ENCODE results near the gene PARP4.
A peak's percentile ranks its signal among the peaks of the same experiment; 100 is the strongest.
"Not testable (repeated sequence)": the region's sequence is repeated elsewhere in the genome, so short reads cannot be mapped to it uniquely, and the experiment has no call there.

The PARP4 gene

DNA sequence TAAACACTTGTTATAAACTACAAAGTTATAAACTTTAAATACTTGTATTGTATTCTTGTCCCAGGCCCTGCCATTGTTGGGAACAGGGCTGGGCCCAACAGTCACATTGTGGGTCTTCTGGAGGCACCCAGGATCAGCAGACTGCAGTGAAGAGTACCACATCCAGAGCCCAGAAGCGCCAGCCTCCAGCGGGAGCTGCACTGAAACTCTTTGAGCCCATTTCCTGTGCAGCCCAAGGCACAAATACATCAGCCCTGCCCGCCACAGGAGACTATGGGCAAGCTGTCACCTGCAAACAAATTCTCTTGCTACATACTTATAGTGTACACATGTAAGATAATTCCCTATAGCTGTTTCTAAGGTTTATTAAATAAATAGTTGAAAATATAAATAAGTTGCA lies 86.5 kb downstream of the PARP4 start:
- not testable (repeated sequence) for DNase-seq

DNA sequence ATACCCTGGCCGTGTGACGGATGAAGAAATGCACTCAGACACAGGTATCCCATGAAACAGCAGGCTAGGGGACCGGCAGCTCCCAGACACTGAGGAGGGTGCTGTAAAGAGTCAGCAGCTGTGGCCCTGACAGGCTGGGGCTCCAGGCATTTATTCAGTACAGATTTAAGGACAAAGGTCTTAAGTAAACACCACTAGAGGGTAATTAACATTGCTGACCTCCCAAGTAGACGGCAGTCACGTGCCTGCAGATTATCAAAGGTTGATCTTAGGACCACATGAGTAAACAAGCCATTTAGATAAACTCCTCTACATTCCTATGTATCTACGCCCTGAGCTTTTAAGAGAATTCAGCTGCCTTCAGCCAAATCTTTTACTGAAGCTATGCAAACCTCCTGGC lies 92.9 kb downstream of the PARP4 start:
- not testable (repeated sequence) for DNase-seq

DNA sequence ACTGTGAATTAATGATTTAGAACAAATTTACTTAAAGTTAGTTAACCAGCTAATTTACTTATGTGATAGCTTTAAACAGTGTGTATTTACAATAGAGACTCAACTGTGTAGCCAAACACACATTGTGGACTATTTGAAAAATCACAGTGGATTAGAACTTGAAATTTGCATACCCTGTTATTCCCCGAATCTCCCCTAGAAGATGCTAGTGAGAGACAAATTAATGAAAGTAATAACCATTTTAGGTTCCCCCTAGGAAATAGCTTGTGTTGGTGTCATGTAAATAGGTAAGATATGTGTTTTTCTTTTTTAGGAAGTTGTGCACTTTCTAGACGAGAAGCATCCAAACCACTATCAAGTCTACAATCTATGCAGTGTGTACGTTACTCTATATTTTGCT lies 104.7 kb downstream of the PARP4 start:
- no peak for DNase-seq

DNA sequence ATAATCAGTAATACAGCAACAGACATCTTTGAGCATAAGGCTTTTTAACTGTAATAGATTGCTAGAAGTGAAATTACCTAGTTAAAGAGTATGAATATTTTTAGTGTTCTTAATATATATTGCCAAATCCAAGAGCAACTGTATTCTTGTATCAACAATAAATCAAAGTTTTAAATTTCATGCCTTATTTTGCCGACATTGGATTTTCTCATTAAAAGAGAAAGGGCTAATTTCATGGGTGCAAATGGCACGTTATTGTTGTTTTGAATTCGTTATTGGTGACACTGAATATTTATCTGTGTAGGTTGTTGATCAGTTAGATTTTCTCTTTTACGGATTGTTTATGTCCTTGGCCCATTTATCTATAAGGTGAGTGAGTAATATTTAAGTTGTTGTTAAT lies 106.1 kb downstream of the PARP4 start:
- no peak for DNase-seq

DNA sequence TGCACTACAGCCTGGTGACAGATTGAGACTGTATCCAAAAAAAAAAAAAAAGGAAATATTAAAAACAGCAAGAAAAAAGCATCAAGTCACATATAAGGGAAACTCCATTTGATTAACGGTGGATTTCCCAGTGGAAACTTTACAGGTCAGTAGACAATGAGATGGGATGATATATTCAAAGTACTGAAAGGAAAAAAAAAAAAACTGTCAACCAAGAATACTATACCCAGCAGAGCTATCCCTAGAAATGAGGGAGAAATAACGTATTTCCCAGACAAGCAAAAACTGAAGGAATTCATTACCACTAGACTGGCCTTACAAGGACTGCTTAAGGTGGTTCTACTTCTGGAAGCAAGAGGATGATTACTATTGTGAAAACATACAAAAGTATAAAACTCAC lies 115.8 kb downstream of the PARP4 start:
- no peak for DNase-seq

DNA sequence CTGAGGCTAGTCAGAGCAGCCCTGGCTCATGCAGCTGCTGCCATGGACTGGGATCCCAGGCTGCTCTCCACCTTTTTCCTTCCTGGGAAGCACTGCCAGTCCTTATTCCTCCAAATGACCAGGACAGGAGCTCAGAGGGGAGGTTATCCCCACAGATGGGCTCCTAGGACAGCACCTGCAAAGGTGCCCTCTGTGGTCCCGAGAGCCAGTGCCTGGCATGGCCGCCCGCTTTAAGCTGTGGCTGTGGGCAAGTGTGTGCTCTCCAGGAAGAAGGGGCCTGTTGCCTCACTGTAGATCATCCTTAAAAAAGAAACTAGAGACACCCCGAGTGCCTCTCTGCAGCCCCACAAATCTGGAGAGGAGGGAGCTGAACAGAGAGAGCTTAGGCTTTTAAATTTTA lies 119.6 kb downstream of the PARP4 start:
- no peak for DNase-seq

DNA sequence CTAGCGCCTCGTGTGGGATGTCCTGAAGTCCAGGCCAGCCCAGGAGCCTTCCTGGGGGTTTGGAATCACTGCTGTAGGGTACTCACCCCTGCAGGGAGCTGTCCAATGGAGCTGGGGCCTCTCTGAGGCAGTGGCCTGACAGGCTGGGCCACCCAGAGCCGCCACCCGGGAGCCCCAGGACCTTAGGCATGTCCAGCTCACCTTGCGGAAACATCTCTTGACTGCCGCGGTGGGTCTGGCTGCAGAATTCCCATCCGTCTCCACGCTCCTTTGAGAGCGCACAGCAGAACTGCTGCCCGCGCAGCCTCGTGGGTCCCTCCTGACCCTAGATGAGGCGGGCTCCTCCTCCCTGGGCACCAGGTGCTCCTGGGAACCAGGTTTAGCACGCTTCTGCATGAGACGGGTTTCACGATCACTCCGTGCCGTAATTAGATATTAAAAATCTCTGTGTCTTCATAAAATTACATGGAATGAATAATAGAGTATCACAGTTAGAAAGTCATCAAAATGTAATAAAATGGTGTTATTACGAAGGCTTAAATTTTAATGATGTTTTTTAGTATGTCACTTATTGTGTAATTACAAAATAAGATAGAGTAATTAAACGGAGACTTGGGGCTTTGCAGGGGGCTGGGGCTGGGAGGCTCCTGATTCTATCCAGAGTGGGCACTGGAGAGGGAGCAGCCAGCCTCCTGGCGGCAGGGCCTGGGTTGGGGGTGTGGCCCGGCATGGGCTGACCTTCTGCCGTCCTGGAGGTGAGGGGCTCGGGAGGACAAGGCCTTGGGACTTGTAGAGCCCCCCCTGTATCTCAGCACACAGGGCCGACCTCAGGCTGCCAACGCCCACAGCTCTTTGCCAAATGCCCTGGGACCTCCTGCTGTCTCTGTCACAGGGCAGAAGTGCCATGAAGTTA lies 120.6 kb downstream of the PARP4 start:
- not testable (repeated sequence) for DNase-seq

DNA sequence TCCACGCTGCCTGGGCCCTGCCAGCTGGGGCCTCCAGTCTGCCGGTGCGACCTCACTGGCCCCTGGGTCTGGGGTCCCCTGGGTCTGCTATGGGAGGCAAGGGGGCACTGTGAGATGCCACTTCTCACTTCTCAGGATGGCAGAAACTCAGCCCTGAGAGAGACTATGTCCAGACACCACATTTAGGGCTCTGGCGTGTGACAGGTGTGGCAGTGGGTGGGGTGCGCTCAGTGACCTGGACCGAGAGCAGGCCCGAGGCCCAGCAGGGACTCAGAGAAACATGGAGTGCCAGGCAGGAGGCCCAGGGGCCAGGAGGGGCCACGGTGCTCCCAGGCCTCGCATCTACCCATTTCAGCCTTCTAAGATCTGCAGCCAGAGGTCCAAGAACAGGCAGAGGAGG lies 121.8 kb downstream of the PARP4 start:
- DNase-seq: not testable (repeated sequence)

DNA sequence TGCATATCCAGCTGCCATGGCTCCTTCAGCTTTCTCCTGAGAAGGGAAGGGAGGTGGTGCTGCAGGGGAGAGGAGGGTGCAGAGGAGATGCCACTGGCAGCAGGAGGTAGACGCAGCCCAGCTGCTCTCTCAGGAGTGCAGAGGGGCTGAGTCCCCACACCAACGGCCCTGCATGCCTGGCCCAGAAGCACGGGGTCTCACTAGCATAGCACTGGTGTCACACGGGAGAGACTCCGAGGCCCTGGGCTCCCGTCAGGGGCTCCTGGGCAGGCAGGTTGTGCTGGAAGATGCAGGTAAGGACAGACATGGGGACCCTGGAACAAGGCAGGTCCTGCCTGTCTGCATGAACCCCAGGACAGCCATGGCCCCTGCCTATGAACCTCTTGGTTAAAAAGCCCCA lies 123.1 kb downstream of the PARP4 start:
- no peak for DNase-seq

DNA sequence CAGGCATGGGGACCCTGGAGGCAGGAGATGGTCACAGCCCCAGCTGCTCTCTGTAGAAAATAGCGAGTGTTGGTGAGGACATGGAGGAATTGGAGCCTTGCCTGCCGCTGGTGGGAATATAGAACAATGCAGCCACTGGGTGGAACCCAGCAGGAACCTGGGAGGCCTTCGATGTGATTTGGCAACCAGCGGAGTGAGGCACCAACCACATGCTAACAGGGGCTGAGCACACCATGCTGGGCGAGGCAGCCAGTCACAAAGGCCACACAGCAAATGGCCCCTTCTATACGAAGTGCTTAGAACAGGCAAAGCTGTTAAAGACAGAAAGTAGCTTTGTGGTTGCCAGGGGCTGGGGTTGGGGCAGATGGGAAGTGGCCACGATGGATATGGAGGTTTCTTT lies 123.8 kb downstream of the PARP4 start:
- peak; percentile 35 for DNase-seq

DNA sequence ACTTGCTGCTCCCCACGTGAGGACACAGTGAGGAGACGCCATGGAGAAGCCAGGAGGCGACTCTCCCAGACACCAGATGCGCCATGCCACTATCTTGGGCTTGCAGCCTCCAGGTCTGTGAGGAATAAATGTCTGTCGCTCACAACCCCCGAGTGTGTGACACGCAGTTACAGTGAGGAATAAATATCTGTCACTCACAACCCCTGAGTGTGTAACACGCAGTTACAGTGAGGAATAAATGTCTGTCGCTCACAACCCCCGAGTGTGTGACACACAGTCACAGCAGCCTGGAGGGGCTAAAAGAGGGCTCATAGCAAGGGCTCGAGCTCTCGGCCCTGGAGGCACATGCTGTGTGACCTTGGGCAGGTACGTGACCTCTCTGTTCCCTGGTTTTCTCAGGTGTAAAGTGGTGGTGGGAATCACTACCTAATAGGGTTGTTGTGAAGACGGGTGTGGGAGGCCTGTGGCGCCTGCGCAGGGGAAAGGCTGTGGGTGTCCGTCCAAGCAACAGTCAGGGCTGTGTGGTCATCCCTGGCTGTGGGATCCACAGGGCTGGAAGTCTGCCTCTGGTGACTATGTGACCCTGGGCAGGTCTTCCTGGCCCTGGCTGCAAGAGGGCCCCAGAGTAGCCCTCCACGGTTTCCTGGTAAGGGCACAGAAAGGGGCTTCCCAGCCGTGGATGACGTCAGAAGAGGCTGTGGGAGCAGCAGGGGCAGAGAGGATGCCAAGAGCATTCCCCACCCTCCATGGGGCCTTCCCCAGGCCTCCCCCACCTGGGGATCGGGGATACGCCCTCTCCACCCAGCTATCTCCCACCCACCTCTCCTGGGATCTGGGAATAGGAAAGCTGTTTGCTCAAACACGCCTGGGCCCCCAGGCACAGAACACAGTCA lies 125.5 kb downstream of the PARP4 start:
- DNase-seq: peak; percentile 36

DNA sequence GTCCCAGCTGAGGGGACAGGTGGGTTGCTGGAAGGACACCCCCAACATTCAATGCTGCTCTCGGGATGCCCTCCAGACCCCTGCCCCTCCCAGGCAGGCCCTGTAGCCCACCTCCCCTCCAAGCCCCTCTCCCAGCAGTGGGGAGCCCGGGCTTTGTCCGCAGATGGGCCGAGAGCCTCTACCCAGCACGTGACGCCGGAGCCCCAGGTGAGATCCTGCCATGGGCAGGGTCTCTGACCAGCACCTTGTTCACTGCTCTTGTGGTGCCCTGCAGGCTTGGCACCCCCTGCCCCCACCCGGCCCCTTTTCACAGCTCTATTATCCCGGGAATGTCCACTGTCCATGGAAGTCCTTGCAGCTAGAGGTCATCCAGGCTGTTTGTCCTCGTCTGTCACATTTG lies 126.7 kb downstream of the PARP4 start:
- DNase-seq: no peak

DNA sequence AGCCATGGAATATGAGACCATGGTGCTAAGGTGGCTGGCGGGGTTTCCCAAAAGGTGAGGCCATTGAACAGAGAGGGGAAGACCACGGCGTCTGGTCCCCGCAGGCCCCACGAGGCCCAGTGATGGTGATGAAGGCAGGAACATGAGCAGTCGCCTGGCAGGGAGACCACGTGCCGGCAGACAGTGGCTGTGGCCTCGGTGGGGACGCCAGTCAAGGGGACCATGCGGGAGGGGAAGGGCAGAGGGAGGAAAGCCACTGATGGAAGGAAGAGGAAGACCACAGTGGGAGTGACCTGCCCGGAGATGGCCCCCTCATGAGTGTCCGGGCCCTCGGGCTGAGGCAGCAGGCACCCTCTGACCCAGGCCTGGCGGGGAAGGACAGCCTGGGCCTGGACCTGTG lies 127.6 kb downstream of the PARP4 start:
- DNase-seq: not testable (repeated sequence)

DNA sequence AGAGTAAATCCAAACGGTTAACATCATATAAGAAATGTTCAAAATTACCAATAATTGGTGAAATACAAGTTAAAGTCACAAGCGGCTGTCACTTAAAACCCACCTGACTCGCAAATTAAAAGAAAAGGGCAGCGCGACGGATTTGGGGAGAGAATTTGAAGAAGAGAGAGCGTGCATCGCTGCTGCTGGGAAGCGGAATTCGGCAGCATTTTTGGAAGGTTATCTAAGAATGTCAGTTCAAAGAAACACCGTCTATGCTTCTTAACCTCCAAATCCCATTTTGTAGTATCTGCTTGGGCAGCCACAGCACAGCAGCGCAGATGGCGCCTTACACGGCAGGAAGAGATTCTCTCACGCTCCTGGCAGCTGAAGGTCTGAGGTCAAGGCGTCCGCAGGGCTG lies 128.5 kb downstream of the PARP4 start:
- DNase-seq: not testable (repeated sequence)

DNA sequence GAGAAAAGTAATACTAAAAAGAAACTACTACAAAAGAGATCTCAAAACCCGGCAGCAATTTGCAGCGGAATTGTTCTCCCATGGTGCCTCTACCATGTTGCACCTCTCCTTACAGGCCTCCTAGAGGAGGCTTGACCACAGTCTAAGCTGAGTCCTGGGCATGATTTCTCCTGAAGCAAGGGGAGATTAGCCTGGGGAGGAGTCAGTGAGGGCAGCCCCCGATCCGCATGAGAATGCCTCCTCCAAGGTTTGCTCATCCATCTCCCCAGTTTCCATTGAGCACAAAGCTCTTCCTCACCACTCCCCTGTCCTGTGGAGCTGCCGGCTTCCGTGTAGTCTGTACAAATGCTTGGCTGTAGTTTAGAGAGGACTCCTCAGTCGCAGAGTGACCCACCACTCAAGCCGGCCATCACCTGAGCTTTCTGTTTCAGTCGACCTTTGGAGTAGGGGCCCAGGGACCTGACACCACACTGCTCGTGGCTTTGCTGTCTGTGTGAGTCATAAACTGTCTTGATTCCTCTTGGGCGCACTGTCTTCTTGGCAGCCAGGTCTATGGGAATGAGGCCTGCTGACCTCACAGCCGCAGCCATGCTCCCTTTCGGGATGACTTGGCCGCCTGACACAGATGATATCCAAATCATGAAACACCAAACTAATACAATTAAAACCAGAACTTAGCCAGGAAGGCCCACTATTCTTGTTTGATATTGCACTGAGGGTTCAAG lies 130.9 kb downstream of the PARP4 start:
- no peak for DNase-seq

DNA sequence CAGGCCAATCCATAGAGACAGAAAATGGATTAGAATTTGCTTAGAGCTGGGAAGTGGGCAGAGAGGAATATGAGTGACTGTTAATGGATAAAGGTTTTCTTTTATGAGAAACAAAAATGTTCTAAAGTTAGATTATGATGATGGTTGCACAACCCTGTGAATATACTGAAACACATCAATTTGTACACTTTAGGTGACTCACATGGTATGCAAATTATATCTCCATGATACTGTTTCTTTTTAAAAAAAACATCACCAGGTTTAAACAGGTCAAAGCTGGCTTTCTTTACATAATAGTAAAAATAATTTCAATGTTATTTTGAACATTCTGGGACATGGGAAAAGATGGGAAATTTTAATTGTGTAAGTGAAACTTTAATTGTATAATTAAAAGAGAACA lies 131.7 kb downstream of the PARP4 start:
- not testable (repeated sequence) for DNase-seq

DNA sequence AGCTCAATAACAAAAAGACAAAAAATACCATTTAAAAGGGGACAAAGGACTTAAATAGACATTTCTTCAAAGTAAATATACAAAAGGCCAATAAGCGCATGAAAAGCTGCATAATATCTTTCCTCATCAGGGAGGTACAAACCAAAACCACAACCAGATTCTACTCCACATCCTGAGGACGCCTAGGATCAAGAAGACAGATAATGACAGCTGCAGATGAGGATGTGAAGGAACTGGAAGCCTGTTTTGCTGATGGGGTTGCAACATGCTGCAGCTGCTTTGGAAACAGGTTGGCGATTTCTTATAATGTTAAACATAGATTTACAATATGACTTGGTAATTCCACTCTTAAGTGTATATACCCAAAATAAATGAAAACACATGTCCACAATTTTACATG lies 132.4 kb downstream of the PARP4 start:
- not testable (repeated sequence) for DNase-seq

DNA sequence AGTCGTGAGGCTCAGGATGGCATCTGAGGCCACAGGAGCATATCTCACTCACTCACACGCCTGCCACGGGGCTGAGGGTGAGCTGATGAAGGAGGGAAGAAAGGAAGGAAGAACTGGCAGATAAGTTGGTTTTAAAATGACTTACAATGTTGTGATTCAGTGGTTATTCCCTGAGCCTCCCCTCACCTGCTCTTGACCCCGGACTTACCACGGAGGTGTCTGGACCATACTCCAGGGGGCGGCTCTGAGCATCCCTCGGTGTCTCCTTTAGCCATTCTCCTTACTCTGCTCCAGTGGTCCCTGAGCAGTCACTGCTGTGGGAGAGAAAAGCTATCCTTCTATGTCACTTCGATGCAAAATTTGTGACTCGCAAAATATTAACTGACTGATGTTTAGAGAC lies 141.3 kb downstream of the PARP4 start:
- not testable (repeated sequence) for DNase-seq
